Activated T-helper 2 cell treated with anti-CD3 and anti-CD28 coated beads, Interferon-gamma antibody, Interleukin-2, Interleukin-4, amounts not matched to agents 10 μg/mL and 5 μg/mL and 100 μg/mL, durations not matched to agents 14 hours and 24 hours and 36 hours (primary cell): Measurements from ENCODE around the gene CENPB. TPM values are rescaled to one million over a fixed set of nuclear protein-coding genes. Genes with fewer than 3 reads are reported as not detected.
"Not testable (repeated sequence)": the region's sequence is repeated elsewhere in the genome, so short reads cannot be mapped to it uniquely, and the experiment has no call there.

Experiments used
- DNase-seq: peaks from one replicate; pipeline ENCODE4 v3.0.0; 2021; ENCODE audit warnings: low spot score
- H3K27ac Mint-ChIP-seq: one replicate; pipeline ENCODE4 v1.8.0; 2021; ENCODE audit warnings: mixed read lengths
- H3K27me3 Mint-ChIP-seq: one replicate; pipeline ENCODE4 v1.8.0; 2021; ENCODE audit warnings: low read depth, mixed read lengths
- H3K36me3 Mint-ChIP-seq: one replicate; pipeline ENCODE4 v1.8.0; 2021; ENCODE audit warnings: low read depth, mixed read lengths
- H3K4me1 Mint-ChIP-seq: one replicate; pipeline ENCODE4 v1.8.0; 2021; ENCODE audit warnings: low read depth, mixed read lengths
- H3K4me3 Mint-ChIP-seq: one replicate; pipeline ENCODE4 v1.8.0; 2021; ENCODE audit warnings: low read depth, mild to moderate bottlenecking, moderate library complexity, mixed read lengths
- H3K9me3 Mint-ChIP-seq: one replicate; pipeline ENCODE4 v1.8.0; 2021; ENCODE audit warnings: mixed read lengths
- intact Hi-C: fragments of 100-400 bp; cut with micrococcal nuclease; formaldehyde crosslinking; loops from one replicate; pipeline ENCODE4 v1.15.1; 2023
- total RNA-seq: library from RNA; stranded (reverse); gene quantifications from 2 replicates; pipeline ENCODE4 v1.2.3, GENCODE V29; 2022

The CENPB gene
- total RNA-seq, 1 donor from 2014 or later, result 66.1 TPM

GRCh38 chr20:3794701-3795420, 8.3 kb upstream of the CENPB start:
- peak overlapping the region; percentile 90 for H3K4me3 Mint-ChIP-seq
- no peaks in the 10 kb centered on the region for H3K9me3 Mint-ChIP-seq
- peaks cover 36% of the 10 kb centered on the region for H3K4me1 Mint-ChIP-seq
- no peaks in the 10 kb centered on the region for H3K27me3 Mint-ChIP-seq
- peak overlapping the region; percentile 98 for H3K27ac Mint-ChIP-seq
- no peak for DNase-seq
- intact Hi-C loops, result loop anchor here (1.0 kb wide), 1 partner anchor 16 kb away; no protein-coding TSS in a partner anchor
- H3K36me3 Mint-ChIP-seq, result peaks cover 32% of the 10 kb centered on the region

GRCh38 chr20:3794168-3794567, 7.6 kb upstream of the CENPB start:
- H3K4me3 Mint-ChIP-seq, DNase-seq, H3K27me3 Mint-ChIP-seq, intact Hi-C loops, H3K27ac Mint-ChIP-seq, H3K9me3 Mint-ChIP-seq: not testable (repeated sequence)
- Mint-ChIP-seq H3K36me3 (peaks cover 26% of the 10 kb centered on the region), H3K4me1 (peaks cover 30% of the 10 kb centered on the region)

DNA sequence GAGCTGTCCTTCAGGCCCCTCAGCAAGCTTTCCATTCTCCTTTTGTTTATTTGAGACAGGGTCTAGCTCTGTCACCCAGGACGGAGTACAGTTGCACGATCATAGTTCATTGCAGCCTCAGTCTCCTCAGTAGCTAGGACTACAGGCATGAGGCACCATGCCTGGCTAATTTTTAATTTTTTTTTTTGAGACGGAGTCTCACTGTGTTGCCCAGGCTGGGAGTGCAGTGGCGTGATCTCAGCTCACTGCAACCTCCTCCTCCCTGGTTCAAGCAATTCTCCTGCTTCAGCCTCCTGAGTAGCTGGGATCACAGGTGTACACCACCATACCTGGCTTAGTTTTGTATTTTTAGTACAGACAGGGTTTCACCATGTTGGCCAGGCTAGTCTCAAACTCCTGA, 2.7 kb upstream of the CENPB start:
- DNase-seq, intact Hi-C loops, H3K27ac Mint-ChIP-seq, H3K4me3 Mint-ChIP-seq, H3K9me3 Mint-ChIP-seq, H3K27me3 Mint-ChIP-seq, H3K36me3 Mint-ChIP-seq: not testable (repeated sequence)
- H3K4me1 Mint-ChIP-seq, result peaks cover 26% of the 10 kb centered on the region

- intact Hi-C loops, result no loop called here
- peaks cover 26% of the 10 kb centered on the region for H3K4me1 Mint-ChIP-seq
- H3K36me3 Mint-ChIP-seq, result peaks cover 11% of the 10 kb centered on the region
- peak overlapping the region; percentile 13 for H3K27ac Mint-ChIP-seq
- H3K4me3 Mint-ChIP-seq, result peak overlapping the region; percentile 67
- DNase-seq, result no peak
- no peaks in the 10 kb centered on the region for H3K9me3 Mint-ChIP-seq
- no peaks in the 10 kb centered on the region for H3K27me3 Mint-ChIP-seq
These were observed 2.2 kb upstream of the CENPB start for GRCh38 chr20:3788685-3789155.

- intact Hi-C loops, result loop anchor here (2.0 kb wide), 3 partner anchors 23 to 67 kb away; partner anchors contain the start of gene MAVS
- Mint-ChIP-seq H3K27me3 (no peaks in the 10 kb centered on the region), H3K4me3 (peak overlapping the region; percentile 70), H3K36me3 (peaks cover 16% of the 10 kb centered on the region), H3K27ac (peak overlapping the region; percentile 8), H3K9me3 (no peaks in the 10 kb centered on the region), H3K4me1 (peaks cover 31% of the 10 kb centered on the region)
- DNase-seq, result no peak
These were observed 929 bp upstream of the CENPB start for GRCh38 chr20:3787324-3788014.

DNA sequence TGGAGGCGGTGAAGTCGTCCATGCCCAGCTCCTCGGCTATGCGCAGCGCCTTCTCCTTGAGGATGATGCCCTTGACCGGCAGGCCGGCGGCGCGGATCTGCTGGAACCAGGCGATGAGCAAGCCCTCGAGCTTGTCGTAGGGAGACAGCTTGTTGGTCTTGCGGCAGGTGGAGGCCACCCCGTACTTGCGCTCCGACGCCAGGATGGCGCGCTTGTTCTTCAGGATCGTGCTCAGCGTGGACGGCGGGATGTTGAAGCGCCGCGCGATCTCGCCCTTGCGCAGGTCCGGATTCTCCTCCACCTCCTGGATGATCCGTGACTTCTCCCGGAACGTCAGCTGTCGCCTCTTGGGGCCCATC, 435 bp downstream of the CENPB start:
- Mint-ChIP-seq H3K36me3 (peaks cover 16% of the 10 kb centered on the region), H3K4me3 (peak overlapping the region; percentile 83), H3K27me3 (no peaks in the 10 kb centered on the region), H3K4me1 (peaks cover 38% of the 10 kb centered on the region), H3K27ac (no peak overlapping the region), H3K9me3 (no peaks in the 10 kb centered on the region)
- intact Hi-C loops, result loop anchor here (1.0 to 2.0 kb wide), 5 partner anchors 10 to 69 kb away; partner anchors contain the start of genes AP5S1, CDC25B and MAVS
- DNase-seq, result no peak

DNA sequence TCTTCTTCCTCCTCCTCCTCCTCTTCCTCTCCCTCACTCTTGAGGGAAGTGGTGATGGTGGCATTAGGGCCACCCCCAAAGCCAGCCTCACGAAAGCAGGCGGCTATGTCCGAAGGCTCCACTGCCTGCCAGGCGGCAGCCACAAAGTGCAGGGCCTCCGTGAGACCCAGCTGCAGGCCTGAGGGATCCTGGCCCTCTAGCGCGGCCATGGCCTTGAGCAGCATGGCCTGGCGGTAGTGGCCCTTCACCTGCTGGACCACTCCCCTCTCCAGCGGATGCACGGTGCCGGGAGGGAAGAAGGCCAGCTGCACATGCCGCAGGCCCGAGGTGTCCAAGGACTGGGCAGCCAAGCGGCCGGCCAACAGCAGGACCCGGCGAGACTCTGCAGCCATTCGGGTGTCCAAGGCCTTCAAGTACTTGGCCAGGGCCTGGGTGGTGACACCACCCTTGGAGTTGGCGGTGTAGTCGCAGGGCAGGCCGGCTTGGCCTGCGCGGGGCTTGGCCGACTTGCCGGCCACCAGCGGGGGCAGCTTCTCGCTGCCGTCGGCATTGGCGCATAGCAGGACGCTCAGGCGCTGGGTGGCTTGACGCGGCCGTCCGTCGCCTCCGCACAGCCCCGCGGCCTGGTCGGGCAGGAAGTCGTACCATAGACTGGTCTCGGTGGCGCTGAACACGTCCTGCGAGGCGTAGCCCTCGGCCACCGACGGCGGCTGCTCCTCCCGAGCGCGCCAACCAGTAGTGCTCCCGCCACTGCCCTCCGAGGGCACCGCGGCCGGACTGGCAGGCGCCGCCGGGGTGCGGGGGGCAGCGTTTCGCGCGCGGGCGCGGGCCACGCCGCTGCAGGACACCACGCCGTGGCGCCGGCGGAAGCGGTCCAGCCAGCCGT, 1.1 kb downstream of the CENPB start:
- H3K36me3 Mint-ChIP-seq, result peaks cover 16% of the 10 kb centered on the region
- intact Hi-C loops, result loop anchor here (1.0 to 2.0 kb wide), 5 partner anchors 11 to 69 kb away; partner anchors contain the start of genes AP5S1, CDC25B and MAVS
- no peaks in the 10 kb centered on the region for H3K9me3 Mint-ChIP-seq
- no peak for DNase-seq
- peak overlapping the region; percentile 38 for H3K4me3 Mint-ChIP-seq
- H3K27ac Mint-ChIP-seq, result no peak overlapping the region
- peaks cover 43% of the 10 kb centered on the region for H3K4me1 Mint-ChIP-seq
- H3K27me3 Mint-ChIP-seq, result peaks cover 2% of the 10 kb centered on the region

GRCh38 chr20:3784863-3785239, 1.7 kb downstream of the CENPB start:
- intact Hi-C loops, result no loop called here
- no peak overlapping the region for H3K27ac Mint-ChIP-seq
- no peaks in the 10 kb centered on the region for H3K9me3 Mint-ChIP-seq
- H3K4me1 Mint-ChIP-seq, result peaks cover 45% of the 10 kb centered on the region
- peak overlapping the region; percentile 60 for H3K4me3 Mint-ChIP-seq
- H3K27me3 Mint-ChIP-seq, result peaks cover 5% of the 10 kb centered on the region
- DNase-seq, result no peak
- H3K36me3 Mint-ChIP-seq, result peaks cover 16% of the 10 kb centered on the region

DNA sequence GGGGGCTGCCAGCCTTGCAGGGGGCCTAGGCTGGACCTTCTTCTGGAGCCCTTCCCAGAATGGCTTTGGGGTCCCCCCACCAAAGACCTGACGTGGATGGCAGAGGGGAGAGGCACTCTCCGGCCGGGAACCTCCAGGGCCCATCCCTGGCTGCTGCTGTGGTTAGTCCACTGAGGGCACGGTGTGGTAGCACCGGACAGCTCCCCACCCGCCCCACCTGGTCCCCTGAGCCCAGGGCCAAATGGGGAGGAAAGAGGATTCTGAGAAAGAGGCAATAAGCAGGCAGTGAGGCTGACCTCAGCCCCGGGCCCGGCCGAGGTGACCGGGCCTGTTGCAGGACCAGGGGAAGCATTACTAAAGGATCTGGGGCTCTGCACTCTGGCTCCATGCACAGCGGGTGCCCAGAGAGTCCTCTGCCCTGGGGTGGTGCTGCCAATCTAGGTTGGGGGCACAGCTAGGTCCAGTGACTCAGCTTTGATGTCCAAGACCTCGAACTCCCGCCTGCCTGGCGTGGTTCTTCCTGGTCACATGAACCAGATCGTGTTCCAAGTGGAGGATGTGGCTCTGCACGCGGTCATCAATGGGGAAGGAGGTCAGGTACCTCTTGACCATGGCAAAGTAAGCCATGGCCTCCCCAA, 2.2 kb downstream of the CENPB start:
- H3K27ac Mint-ChIP-seq, result no peak overlapping the region

DNA sequence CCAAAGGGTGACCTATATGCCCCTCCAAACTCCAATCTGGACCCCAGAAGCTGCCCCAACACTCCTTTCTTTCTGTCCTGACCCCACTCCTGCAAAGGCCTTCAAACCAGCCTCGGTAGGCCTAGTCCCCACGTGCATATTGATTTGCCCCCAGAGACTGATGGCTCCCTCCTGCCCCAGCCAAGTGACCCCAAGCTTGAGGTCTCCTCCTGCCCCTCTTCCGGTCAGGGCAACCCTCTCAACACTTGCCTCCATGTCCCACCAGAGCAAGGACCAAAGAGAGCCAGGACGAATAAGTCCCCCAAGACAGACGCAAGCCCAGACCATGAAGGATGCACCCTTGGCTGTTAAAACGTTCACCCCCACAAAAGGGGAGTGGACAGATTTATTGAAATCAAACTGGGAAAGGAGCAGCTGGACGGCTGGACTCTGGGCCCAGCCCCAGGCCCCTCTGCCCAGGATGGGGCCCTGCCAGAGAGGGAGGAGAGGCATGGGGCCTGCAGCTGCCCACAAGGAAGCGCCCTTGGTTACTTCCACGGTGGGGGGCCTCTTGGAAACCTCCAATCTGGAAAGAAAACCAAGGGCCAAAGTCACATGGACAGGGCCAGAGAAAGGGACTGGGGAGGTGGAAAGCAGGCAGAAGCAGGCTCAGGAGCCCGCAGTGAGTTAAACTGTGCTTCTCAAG, 2.9 kb downstream of the CENPB start:
- peak overlapping the region; percentile 9 for H3K4me3 Mint-ChIP-seq
- no peak overlapping the region for H3K27ac Mint-ChIP-seq
- peaks cover 16% of the 10 kb centered on the region for H3K36me3 Mint-ChIP-seq
- H3K9me3 Mint-ChIP-seq, result no peaks in the 10 kb centered on the region
- no peak for DNase-seq
- peaks cover 40% of the 10 kb centered on the region for H3K4me1 Mint-ChIP-seq
- peaks cover 16% of the 10 kb centered on the region for H3K27me3 Mint-ChIP-seq
- intact Hi-C loops, result no loop called here

More for the DNA sequence above, 2.2 kb downstream of the CENPB start:
- DNase-seq, result no peak
- H3K27me3 Mint-ChIP-seq, result peaks cover 10% of the 10 kb centered on the region
- intact Hi-C loops, result no loop called here
- peaks cover 45% of the 10 kb centered on the region for H3K4me1 Mint-ChIP-seq
- no peaks in the 10 kb centered on the region for H3K9me3 Mint-ChIP-seq
- H3K36me3 Mint-ChIP-seq, result peaks cover 16% of the 10 kb centered on the region
- peak overlapping the region; percentile 60 for H3K4me3 Mint-ChIP-seq

GRCh38 chr20:3783068-3783489, 3.5 kb downstream of the CENPB start:
- H3K36me3 Mint-ChIP-seq, result peaks cover 16% of the 10 kb centered on the region
- no peak for DNase-seq
- H3K4me1 Mint-ChIP-seq, result peaks cover 38% of the 10 kb centered on the region
- H3K9me3 Mint-ChIP-seq, result no peaks in the 10 kb centered on the region
- H3K4me3 Mint-ChIP-seq, result peak overlapping the region; percentile 9
- peaks cover 18% of the 10 kb centered on the region for H3K27me3 Mint-ChIP-seq
- intact Hi-C loops, result no loop called here
- H3K27ac Mint-ChIP-seq, result no peak overlapping the region
